GM12873 (cell line): ENCODE results near the gene UNKL.
A peak's percentile ranks its signal among the peaks of the same experiment; 100 is the strongest.

ENCODE experiments used
- TF ChIP-seq, protein P1 (sequence below): IDR thresholded peaks from 2 replicates; pipeline ENCODE4 v1.5.1; 2012; ENCODE audit warnings: low read depth, mild to moderate bottlenecking, moderate library complexity, low read length, control low read depth; ENCODE audit not compliant: insufficient read depth; ENCODE audit errors: missing control alignments

Gene UNKL

DNA sequence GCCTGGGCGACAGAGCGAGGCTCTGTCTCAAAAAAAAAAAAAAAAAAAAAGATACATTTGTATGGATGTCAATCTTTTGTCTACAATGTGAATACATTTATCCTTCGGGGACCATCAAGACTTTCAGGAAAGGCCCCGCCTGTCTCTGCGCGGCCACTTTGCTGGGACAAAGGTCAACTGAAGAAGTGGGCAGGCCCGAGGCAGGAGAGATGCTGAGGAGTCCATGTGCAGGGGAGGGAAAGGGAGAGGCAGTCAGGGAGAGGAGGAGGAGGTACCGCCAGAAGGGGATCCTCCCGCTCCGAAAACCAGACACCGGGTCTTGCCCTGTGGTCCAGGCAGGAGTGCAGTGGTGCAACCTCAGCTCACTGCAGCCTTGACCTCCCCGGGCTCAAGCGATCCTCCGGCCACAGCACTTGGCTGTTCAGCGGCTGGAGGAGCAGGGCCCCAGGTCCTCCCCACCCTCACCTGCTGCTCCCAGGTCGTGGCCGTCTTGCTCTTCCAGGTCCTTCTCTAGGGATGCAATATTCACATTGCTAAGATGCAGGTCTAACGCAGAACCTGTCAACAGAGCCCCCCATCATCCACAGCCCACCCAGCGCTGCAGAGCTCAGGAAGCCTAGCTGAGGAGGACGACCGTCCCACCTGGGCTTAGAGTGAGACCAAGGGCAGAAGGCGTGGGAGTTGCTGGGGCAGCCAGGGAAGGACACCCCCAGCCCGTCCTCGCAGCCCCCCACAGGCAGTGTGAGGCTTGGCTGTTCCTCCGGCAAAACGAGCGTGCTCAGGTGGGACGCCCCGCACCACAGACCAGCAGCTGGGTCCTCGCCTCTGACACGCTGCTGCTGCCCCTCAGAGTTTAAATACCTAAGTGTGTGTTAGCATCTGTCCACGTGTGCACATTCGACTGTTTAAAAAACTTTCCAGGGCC lies 43.2 kb downstream of the UNKL start:
- TF ChIP-seq, protein P1, sequence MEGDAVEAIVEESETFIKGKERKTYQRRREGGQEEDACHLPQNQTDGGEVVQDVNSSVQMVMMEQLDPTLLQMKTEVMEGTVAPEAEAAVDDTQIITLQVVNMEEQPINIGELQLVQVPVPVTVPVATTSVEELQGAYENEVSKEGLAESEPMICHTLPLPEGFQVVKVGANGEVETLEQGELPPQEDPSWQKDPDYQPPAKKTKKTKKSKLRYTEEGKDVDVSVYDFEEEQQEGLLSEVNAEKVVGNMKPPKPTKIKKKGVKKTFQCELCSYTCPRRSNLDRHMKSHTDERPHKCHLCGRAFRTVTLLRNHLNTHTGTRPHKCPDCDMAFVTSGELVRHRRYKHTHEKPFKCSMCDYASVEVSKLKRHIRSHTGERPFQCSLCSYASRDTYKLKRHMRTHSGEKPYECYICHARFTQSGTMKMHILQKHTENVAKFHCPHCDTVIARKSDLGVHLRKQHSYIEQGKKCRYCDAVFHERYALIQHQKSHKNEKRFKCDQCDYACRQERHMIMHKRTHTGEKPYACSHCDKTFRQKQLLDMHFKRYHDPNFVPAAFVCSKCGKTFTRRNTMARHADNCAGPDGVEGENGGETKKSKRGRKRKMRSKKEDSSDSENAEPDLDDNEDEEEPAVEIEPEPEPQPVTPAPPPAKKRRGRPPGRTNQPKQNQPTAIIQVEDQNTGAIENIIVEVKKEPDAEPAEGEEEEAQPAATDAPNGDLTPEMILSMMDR = no peak

DNA sequence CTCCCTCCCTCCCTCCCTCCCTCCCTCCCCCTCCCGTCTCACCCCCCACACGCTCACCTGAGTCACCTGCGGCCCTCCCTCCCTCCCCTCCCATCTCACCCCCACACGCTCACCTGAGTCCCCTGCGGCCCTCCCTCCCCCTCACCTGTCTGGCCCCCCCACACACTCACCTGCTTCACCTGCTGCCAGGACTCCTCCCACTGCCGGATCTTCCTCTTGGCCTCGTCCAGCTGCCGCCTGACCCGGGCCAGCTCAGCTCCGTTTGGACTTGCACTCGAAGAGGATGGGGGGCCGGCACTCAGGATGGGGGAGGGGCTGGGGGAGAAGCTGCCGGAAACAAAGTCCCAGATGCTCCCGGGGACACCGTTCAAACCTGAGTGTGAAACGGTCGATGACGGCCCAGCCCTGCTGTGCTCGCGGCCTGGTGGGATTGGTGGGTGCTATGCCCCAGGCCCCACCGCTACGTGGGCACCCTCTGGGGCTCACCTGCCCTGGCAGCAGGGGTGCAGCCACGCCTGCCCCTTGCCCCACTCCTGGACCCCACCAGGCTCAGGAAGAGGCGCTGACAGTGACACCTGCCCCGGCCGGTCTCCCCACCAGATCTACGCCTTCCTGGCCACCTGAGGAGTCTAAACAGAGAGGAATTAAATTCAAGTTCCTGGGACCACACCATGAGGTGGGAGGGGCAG lies 46.9 kb downstream of the UNKL start:
- TF ChIP-seq, protein P1 = no peak

DNA sequence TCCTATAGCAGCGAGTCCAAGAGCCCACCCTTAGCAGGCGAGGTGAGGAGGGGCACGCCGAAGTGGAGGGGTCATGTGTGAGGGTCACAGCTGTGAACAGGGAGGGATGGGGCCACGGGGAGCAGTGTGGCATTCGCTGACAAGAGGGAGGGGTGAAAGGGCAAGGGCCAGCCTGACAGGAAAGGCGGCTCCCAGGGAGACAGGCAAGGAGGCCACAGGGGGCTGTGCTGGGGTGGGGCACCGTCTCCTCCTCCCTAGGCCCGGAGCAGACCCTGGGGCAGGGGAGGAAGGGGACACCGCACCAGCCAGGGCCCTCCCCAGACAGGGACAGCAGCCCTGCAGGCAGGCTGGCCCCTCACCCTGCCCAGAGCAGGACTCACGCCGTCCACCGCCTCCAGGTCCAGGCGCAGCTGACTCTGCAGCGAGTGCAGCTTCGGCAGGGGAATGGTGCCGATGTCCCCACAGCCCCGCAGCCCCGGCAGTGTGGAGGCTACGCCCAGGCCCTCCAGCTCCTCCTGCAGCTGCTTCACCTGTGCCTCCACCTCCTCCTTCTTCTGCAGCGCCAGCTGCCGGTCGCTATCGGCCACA lies 47.7 kb downstream of the UNKL start:
- TF ChIP-seq, protein P1 = no peak

DNA sequence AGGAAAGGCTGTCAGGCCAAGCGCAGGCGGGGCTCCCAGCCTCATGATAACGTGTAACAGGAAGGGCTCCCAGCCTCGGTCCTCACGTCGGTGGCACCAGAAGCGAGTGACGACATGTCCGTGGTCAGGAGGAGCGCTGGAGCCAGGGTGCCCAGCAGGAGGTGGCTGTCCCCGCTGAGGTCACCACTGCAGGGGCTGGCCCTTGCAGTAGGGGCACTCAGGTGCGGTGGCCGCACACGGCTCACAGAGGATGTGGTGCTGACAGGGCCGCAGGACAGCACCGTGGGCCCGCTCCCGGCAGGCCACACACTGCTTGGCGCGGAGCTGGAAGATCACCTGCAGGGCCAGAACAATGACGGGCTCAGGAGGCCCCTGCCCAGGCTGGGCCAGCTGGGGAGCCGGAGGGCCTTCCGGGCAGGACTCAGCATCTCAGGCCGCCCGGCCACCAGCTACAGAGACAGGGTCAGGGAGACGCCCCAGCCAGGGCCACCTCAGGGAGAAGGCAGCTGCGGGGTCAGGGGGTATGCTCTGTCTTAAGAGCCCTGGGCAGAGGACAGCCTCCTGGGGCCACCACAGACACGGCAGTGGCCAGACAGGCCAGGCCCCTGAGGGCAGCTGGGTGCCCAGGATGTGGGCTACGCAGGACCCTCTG lies 48.3 kb downstream of the UNKL start:
- TF ChIP-seq, protein P1 = no peak

DNA sequence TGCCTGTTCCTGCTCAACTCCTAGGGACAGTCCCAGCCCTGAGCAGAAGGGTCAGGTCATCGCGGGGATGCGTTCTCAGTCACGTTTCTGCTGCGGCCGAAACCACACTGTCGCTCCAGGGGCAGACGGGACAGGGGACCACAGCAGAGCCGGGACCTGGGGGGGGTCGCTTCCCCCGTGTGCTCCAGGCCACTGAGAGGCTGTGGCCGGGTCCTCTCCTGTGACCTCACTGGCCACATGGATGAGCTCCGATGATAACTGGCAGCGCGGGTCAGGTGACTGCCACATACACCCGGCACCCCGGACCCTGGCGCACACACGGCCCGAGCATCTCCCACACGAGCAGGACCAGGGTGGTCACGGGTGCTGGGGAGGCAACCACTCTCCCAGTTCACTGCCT lies 50.0 kb downstream of the UNKL start:
- TF ChIP-seq, protein P1 = no peak

DNA sequence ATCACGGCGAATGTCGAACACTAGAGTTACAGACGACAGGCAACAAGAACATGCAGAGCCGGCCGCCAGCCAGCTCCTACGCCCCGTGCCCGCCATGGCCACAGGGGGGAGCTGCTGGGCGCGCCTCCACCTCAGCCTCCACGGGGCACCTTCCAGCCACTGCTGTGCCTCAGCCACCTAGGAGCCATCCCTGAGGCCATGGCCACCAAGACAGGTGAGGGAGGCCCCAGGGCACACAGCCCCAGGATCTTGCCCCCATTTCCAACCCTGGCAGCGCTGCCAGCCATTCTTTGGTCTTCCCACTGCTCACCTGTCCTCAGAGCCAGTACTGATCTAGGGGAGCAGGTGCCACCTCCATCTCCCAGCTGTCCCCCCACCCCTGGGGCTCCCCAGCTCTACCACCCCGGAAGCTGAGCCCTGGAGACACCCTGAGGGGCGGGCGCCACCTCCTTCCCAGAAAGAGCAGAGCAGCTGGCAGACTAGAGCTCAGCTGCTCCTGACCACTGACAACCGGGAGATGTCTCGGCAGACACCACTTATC lies 50.9 kb downstream of the UNKL start:
- TF ChIP-seq, protein P1 = peak; percentile 94
